Left renal pelvis (tissue), 4 donors: ENCODE results near the gene ADNP2. TPM values are rescaled to one million over a fixed set of nuclear protein-coding genes. Genes with fewer than 3 reads are reported as not detected.

Experiments
- DNase-seq, 4 donors: peaks; one replicate each; pipeline ENCODE4 v3.0.0-alpha.2; 2013; ENCODE audit warnings: low read depth in 4 of 4, low spot score in 3 of 4
- polyA plus RNA-seq, 4 donors: library from polyadenylated mRNA; unstranded; fragments of 120-200 nt; gene quantifications; one replicate each; pipeline ENCODE4 v1.2.1, GENCODE V29; 2013; ENCODE audit not compliant: insufficient read length in 4 of 4

ADNP2 gene
- polyA plus RNA-seq, 4 donors: 18.5 to 27.8 (median 23.9) TPM

GRCh38 chr18:80104364-80104779 is 4.7 kb upstream of the ADNP2 start:
- no peak for DNase-seq

- no peak for DNase-seq
These were observed 3.5 kb upstream of the ADNP2 start for GRCh38 chr18:80105369-80106167.

GRCh38 chr18:80106482-80107051 is 2.5 kb upstream of the ADNP2 start:
- no peak for DNase-seq

GRCh38 chr18:80107426-80107825 is 1.6 kb upstream of the ADNP2 start:
- DNase-seq: no peak

GRCh38 chr18:80108121-80108536 is 933 bp upstream of the ADNP2 start:
- DNase-seq: no peak

GRCh38 chr18:80109676-80110078 is 615 bp downstream of the ADNP2 start:
- DNase-seq: no peak

GRCh38 chr18:80112624-80113248 is 3.7 kb downstream of the ADNP2 start:
- DNase-seq: no peak

- DNase-seq: no peak
These were observed 6.0 kb downstream of the ADNP2 start for GRCh38 chr18:80115035-80115434.

GRCh38 chr18:80119111-80119510 is 10.0 kb downstream of the ADNP2 start:
- no peak for DNase-seq

- DNase-seq: no peak
These were observed 11.9 kb downstream of the ADNP2 start for GRCh38 chr18:80120932-80121331.

GRCh38 chr18:80124131-80124530 is 15.1 kb downstream of the ADNP2 start:
- DNase-seq: no peak

GRCh38 chr18:80126797-80127196 is 17.7 kb downstream of the ADNP2 start:
- no peak for DNase-seq

- no peak for DNase-seq
These were observed 18.6 kb downstream of the ADNP2 start for GRCh38 chr18:80127635-80128034.

GRCh38 chr18:80129672-80130367 is 20.8 kb downstream of the ADNP2 start:
- DNase-seq: no peak

GRCh38 chr18:80130555-80130954 is 21.5 kb downstream of the ADNP2 start:
- no peak for DNase-seq

- DNase-seq: no peak
These were observed 23.2 kb downstream of the ADNP2 start for GRCh38 chr18:80132180-80132812.

- no peak for DNase-seq
These were observed 24.1 kb downstream of the ADNP2 start for GRCh38 chr18:80133124-80133523.

- DNase-seq: no peak
These were observed 26.1 kb downstream of the ADNP2 start for GRCh38 chr18:80135136-80135535.

GRCh38 chr18:80136679-80137078 is 27.6 kb downstream of the ADNP2 start:
- DNase-seq: no peak

GRCh38 chr18:80137137-80137536 is 28.1 kb downstream of the ADNP2 start:
- no peak for DNase-seq

GRCh38 chr18:80137976-80138375 is 28.9 kb downstream of the ADNP2 start:
- no peak for DNase-seq
